Aorta (tissue), 5 donors: ENCODE measurements around the gene NBEA. TPM values are rescaled to one million over a fixed set of nuclear protein-coding genes. Genes with fewer than 3 reads are reported as not detected.
"Not testable (repeated sequence)": the region's sequence is repeated elsewhere in the genome, so short reads cannot be mapped to it uniquely, and the experiment has no call there.

Experiments
- ATAC-seq: fragments of 200-7000 bp; cut with Tn5 transposase; one replicate; pipeline ENCODE4 v1.9.1; 2022; ENCODE audit warnings: moderate library complexity; ENCODE audit not compliant: low FRiP score
- DNase-seq, 2 donors: peaks; one replicate each; pipeline ENCODE4 v3.0.0-alpha.2; 2020
- H3K27ac ChIP-seq, 2 donors: one replicate each; pipeline ENCODE4 v1.5.1; 2013; ENCODE audit warnings: low read length in 2 of 2, mild to moderate bottlenecking in 2 of 2, moderate library complexity in 2 of 2, control low read depth in 1 of 2, inconsistent platforms in 1 of 2, low read depth in 1 of 2
- H3K27me3 ChIP-seq, 2 donors: one replicate each; pipeline ENCODE4 v1.6.1; 2013; ENCODE audit warnings: control low read depth in 1 of 2, low read length in 1 of 2, mild to moderate bottlenecking in 1 of 2, moderate library complexity in 1 of 2; ENCODE audit not compliant: insufficient read depth in 2 of 2, control insufficient read depth in 1 of 2
- H3K36me3 ChIP-seq, 2 donors: one replicate each; pipeline ENCODE4 v1.6.1; 2013; ENCODE audit warnings: control low read depth in 1 of 2, low read length in 1 of 2, mild to moderate bottlenecking in 1 of 2; ENCODE audit not compliant: insufficient read depth in 2 of 2, control insufficient read depth in 1 of 2
- H3K4me1 ChIP-seq, 2 donors: one replicate each; pipeline ENCODE4 v1.6.1; 2013; ENCODE audit warnings: low read length in 2 of 2, control low read depth in 1 of 2, mild to moderate bottlenecking in 1 of 2, moderate library complexity in 1 of 2; ENCODE audit not compliant: insufficient read depth in 2 of 2, control insufficient read depth in 1 of 2
- H3K4me3 ChIP-seq, 2 donors: one replicate each; pipeline ENCODE4 v1.5.1; 2013; ENCODE audit warnings: low read length in 2 of 2, control low read depth in 1 of 2, mild to moderate bottlenecking in 1 of 2
- H3K9me3 ChIP-seq: one replicate; pipeline ENCODE4 v1.6.1; 2013; ENCODE audit warnings: mild to moderate bottlenecking, low read length; ENCODE audit not compliant: control insufficient read depth
- WGBS, 2 donors: extraction: QIAGEN DNeasy Blood & Tissue Kit; methylation state at CpG; one replicate each; pipeline ENCODE4 v1.1.7; 2013; 5-methylcytosine and 5-hydroxymethylcytosine counted together
- intact Hi-C, 2 donors: fragments of 100-400 bp; cut with DNase I; formaldehyde crosslinking; loops; one replicate each; pipeline versions ENCODE4 v1.14.2 to v1.15.0; 2022
- polyA plus RNA-seq, 2 donors: library from polyadenylated mRNA; stranded (reverse); fragments of 200-250 nt; gene quantifications; one replicate each; pipeline ENCODE4 v1.2.3, GENCODE V29; 2013
- total RNA-seq, 2 donors: library from RNA; stranded (reverse); fragmentation: NEBNext Ultra II Directional; extraction: Animal tissue kit (Norgen Biotek cat#: 25700); gene quantifications; one replicate each; pipeline ENCODE4 v1.2.1, GENCODE V29; 2021
- donor health status: healthy with polysubstance abuse.
- donor health status: Bipolar disorder and iron deficiency.
- donor health status: DM: no; HTN: no; CAD: no.
- donor health status: DM: no; HTN: no; CAD: no.
- donor health status: DM: yes; HTN: yes; CAD: no.

The NBEA gene
- total and polyA plus RNA-seq, 4 donors: 1.9 to 14.7 (median 8.8) TPM

DNA sequence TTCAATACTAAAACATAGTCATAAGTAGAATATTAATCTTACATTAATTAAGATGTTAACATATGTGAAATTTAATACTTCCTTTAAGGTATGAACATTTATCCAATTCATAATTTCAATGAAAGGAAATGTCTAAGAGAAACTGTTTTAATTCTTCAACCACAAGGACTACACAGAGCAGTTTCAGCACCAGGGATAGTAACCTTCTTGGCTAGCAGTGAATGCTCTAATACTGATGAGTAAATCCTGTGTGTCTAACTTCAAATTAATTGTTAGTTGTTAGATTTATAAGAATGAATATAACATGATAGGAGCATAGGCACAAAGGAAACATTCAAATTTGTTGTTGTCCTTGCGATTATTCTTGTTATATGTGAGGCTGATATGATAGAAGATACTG, 15.6 kb upstream of the NBEA start:
- H3K4me3 ChIP-seq: no peak overlapping the region
- H3K27ac ChIP-seq: no peak overlapping the region
- no peak for ATAC-seq
- H3K9me3 ChIP-seq: peaks cover 1% of the 10 kb centered on the region
- no peak for DNase-seq
- intact Hi-C loops: no loop called here
- H3K4me1 ChIP-seq: no peaks in the 10 kb centered on the region
- peaks cover 0 to 1% of the 10 kb centered on the region in 2 donors for H3K27me3 ChIP-seq
- 81 to 86% methylated on average over 1 of the region's 1 CpG for WGBS, 2 donors
- H3K36me3 ChIP-seq: no peaks in the 10 kb centered on the region

DNA sequence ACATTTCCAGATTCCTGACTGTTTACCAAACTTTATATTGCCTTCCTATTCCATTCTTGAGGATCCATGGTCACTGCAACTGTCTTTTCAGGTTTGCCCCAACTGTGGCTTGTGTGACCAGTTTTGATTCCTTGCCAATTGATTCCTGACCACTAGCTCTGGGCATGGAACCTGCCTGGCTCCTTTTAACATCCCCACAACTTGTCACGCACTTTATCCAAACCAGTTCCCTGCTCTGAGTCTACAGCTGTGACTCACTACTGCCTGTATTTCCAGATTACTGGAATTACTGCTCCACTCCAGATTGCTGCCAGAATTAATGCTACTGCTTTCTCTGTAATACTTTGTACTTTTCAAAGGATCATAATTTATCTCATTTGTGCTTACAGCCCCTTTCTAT, 13.4 kb upstream of the NBEA start:
- DNase-seq, ATAC-seq, H3K36me3 ChIP-seq, H3K4me3 ChIP-seq, H3K9me3 ChIP-seq, H3K27me3 ChIP-seq, H3K4me1 ChIP-seq, H3K27ac ChIP-seq, intact Hi-C loops: not testable (repeated sequence)
- WGBS, 2 donors: 54 to 69% methylated on average over 1 of the region's 1 CpG

DNA sequence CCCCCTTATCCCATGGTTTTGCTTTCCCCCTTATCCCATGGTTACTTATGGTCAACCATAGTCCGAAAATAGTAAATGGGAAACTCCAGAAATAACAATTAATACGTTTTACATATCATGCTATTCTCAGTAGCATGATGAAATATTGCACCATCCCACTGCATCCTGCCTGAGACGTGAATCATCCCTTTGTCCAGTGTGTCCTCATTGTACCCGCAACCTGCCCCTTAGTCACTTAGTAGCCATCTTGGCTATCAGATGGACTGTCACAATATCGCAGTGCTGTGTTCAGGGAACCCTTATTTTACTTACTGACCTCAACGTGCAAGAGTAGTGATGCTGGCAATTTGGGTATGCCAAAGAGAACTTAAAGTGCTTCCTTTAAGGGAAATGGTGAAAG, 10.5 kb upstream of the NBEA start:
- WGBS, 2 donors: 75 to 77% methylated on average over 6 of the region's 6 CpGs
- no peak for ATAC-seq
- H3K4me3 ChIP-seq: no peak overlapping the region
- no peaks in the 10 kb centered on the region for H3K9me3 ChIP-seq
- intact Hi-C loops: no loop called here
- no peak for DNase-seq
- no peaks in the 10 kb centered on the region for H3K36me3 ChIP-seq
- no peak overlapping the region for H3K27ac ChIP-seq
- H3K27me3 ChIP-seq: no peaks in the 10 kb centered on the region
- no peaks in the 10 kb centered on the region for H3K4me1 ChIP-seq

DNA sequence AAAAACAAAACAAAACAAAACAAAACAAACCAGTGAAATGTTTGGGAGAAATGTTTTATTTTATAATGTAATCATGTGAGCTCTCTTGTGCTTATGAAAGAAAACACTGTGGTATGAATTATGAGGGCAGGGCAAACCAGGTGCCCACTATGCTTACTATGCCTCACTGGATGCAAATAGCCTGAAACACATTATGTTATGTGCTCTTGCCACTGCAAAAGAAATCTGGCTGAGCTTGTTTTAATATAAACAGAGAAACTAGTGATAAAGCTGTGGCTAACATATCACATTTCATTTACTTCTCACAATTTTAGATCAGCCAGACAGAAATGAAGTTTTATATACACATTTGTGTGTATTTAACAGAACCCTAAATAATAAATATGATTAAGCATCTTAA, 8.7 kb upstream of the NBEA start:
- no peaks in the 10 kb centered on the region for H3K9me3 ChIP-seq
- intact Hi-C loops: no loop called here
- ATAC-seq: no peak

DNA sequence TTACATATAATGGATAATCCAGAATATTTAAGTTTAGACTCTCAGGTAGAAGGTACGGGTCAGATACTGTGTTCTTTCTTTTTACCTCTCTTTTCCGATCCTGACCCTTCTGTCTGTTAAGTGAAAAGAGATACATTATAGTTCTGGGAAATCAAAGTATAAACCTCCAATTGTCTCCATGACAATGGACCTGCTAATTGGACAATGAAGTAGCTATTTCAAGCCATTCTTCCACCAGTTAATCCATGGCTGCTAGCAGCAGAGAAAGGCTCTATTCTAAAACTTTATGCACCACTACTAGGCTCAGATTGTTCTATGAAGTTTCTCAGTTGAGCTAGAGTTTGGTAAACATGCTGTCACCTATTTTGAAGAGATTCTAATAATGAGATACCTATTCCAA, 8.3 kb upstream of the NBEA start:
- Histone ChIP-seq H3K9me3 (no peaks in the 10 kb centered on the region), H3K4me3 (no peak overlapping the region), H3K36me3 (no peaks in the 10 kb centered on the region), H3K27ac (no peak overlapping the region), H3K27me3 (no peaks in the 10 kb centered on the region), H3K4me1 (no peaks in the 10 kb centered on the region)
- no peak for ATAC-seq
- no peak for DNase-seq
- intact Hi-C loops: no loop called here
- WGBS, 2 donors: 76 to 87% methylated on average over 2 of the region's 2 CpGs

More for the DNA sequence above, 8.7 kb upstream of the NBEA start:
- no peaks in the 10 kb centered on the region for H3K4me1 ChIP-seq
- DNase-seq: no peak
- no peaks in the 10 kb centered on the region for H3K36me3 ChIP-seq
- H3K27me3 ChIP-seq: no peaks in the 10 kb centered on the region
- no peak overlapping the region for H3K27ac ChIP-seq
- no peak overlapping the region for H3K4me3 ChIP-seq

DNA sequence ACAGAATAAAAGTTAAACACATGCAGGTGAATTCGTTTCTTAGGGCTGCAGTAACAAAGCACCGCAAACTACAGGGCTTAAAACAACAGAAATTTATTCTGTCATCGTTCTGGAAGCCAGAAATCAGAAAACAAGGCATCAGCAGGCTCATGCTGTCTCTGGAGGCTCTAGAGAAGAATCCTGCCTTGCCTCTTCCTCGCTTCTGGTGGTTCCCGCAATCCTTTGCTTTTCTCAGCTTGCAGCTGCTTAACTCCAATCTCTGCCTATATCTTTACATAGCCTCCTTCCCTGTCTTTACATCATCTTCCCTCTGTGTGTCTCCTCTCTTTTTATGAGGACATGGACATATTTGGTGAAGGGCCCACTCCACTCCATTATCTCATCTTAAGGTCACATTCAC, 6.2 kb upstream of the NBEA start:
- H3K9me3 ChIP-seq: no peaks in the 10 kb centered on the region
- H3K27me3 ChIP-seq: no peaks in the 10 kb centered on the region
- no peaks in the 10 kb centered on the region for H3K4me1 ChIP-seq
- H3K36me3 ChIP-seq: no peaks in the 10 kb centered on the region
- ATAC-seq: no peak
- intact Hi-C loops: no loop called here
- no peak overlapping the region for H3K27ac ChIP-seq
- H3K4me3 ChIP-seq: no peak overlapping the region
- WGBS, 2 donors: 59 to 66% methylated on average over 5 of the region's 5 CpGs
- DNase-seq: no peak

DNA sequence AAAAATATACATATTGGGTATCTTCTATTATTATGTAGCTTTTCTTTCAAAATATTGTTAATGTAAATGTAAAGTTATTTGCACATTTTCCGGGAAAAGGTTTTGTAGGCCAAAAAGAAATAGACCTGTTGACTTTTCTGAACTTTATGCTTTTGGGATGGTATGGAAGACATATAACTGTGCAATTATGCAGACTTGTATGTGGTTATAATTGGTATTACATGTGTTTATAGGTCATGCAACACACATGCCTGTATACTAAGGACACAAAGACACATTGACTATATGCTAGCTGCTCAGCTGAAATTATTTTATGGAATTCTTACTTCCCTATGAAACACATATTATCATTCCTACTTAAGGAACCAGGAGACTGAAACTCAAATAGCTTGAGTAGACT, 2.3 kb upstream of the NBEA start:
- Histone ChIP-seq H3K4me1 (peaks cover 0 to 3% of the 10 kb centered on the region in 2 donors), H3K4me3 (no peak overlapping the region), H3K36me3 (no peaks in the 10 kb centered on the region), H3K27ac (no peak overlapping the region), H3K9me3 (no peaks in the 10 kb centered on the region), H3K27me3 (no peaks in the 10 kb centered on the region)
- WGBS, 2 donors: 87 to 95% methylated on average over 1 of the region's 1 CpG
- ATAC-seq (no peak), DNase-seq (no peak)
- intact Hi-C loops: no loop called here

DNA sequence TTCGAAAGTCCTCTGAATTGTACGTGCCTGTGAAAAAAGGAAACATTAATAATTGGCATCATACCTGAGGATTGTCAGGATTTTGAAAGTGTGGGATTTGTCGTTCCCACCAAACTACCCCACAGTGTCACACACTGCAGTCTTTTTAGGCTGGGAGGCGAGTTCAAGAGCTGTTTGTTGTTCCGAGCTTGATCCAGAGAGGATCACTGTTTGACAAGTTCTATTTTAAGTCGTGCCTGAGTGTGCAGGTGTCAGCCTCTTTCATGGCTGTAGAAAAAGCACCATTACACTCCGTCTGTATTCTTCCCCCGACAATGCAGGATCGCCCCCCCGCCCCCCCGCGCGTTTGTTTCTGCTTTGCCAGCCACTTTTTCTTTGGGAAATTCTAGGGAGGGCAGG, 635 bp upstream of the NBEA start:
- H3K36me3 ChIP-seq: no peaks in the 10 kb centered on the region
- H3K27ac ChIP-seq: no peak overlapping the region
- 6% methylated on average over 13 of the region's 13 CpGs for WGBS, 2 donors
- DNase-seq (no peak), ATAC-seq (no peak)
- H3K27me3 ChIP-seq: no peaks in the 10 kb centered on the region
- H3K9me3 ChIP-seq: no peaks in the 10 kb centered on the region
- intact Hi-C loops: no loop called here
- peaks cover 0 to 3% of the 10 kb centered on the region in 2 donors for H3K4me1 ChIP-seq
- H3K4me3 ChIP-seq: peak overlapping the region; percentile 57 to 98

DNA sequence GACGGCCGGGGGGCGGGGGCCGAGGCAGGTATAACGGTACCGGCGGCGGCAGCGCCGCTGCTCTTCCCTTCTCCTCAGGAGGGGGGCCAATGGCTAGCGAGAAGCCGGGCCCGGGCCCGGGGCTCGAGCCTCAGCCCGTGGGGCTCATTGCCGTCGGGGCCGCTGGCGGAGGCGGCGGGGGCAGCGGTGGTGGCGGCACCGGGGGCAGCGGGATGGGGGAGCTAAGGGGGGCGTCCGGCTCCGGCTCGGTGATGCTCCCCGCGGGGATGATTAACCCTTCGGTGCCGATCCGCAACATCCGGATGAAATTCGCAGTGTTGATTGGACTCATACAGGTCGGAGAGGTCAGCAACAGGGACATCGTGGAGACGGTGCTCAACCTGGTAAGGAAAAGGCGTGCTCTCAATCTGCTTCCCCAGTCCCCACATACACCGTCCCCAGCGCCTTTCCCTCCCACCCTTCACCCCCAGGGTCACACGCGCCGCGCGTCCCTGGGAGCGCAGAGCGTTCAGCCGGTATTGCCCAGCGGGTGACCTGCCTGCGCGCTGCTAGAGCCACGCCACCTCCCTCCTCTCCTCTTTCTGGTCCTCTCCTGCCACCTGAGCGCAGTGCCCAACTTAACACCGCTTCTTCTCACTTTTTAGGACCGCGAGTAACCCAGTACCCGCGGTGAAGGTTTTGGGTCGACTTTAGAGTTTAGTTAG, 814 bp downstream of the NBEA start:
- peaks cover 0 to 3% of the 10 kb centered on the region in 2 donors for H3K4me1 ChIP-seq
- H3K9me3 ChIP-seq: no peaks in the 10 kb centered on the region
- ATAC-seq: peak; percentile 57
- no peaks in the 10 kb centered on the region for H3K36me3 ChIP-seq
- H3K4me3 ChIP-seq: peak overlapping the region; percentile 57 to 98
- intact Hi-C loops: no loop called here
- H3K27ac ChIP-seq: no peak overlapping the region
- WGBS, 2 donors: 1 to 2% methylated on average over 49 to 62 of the region's 62 CpGs
- DNase-seq: peak; percentile 34 to 74
- no peaks in the 10 kb centered on the region for H3K27me3 ChIP-seq
